Right lobe of liver (tissue), 4 donors: Measurements from ENCODE around the gene TNFRSF8.

Experiments
- CTCF ChIP-seq, 4 donors: fragments of 200-600 bp in 3 of 4; fragments of 450-650 bp in 1 of 4; IDR thresholded peaks; one replicate each; pipeline versions ENCODE4 v1.5.1 to v1.8.0; 2016 to 2022; ENCODE audit warnings: antibody characterized with exemption in 4 of 4, mild to moderate bottlenecking in 2 of 4
- POLR2A ChIP-seq: fragments of 450-650 bp; IDR thresholded peaks from one replicate; pipeline ENCODE4 v1.6.1; 2017; ENCODE audit warnings: antibody characterized with exemption, mild to moderate bottlenecking
- donor health status: DM: no; HTN: no; CAD: no.
- donor health status: DM: no; HTN: no; CAD: no.
- donor health status: DM: no; HTN: yes; CAD: no.

GRCh38 chr1:12067900-12068821 is 5.1 kb downstream of the TNFRSF8 start:
- TF ChIP-seq CTCF (IDR thresholded peaks at IDR 0.05) (no peak), POLR2A (no peak)
